ENCODE data around the gene MITF.

- no peak for TF ChIP-seq CTCF (IDR thresholded peaks at IDR 0.05)
- no peak for TF ChIP-seq MAX (IDR thresholded peaks at IDR 0.05; ENCODE audit: low read depth)
- no peak for TF ChIP-seq MXI1 (IDR thresholded peaks at IDR 0.05; ENCODE audit: low read depth, low read length)
- TF ChIP-seq TAF1 (IDR thresholded peaks at IDR 0.05; ENCODE audit: borderline replicate concordance, low read depth, low read length), result no peak
- no peak for TF ChIP-seq FOSL2 (IDR thresholded peaks at IDR 0.05; ENCODE audit: borderline replicate concordance, low read depth)
- TF ChIP-seq YY1 (IDR thresholded peaks at IDR 0.05; ENCODE audit: low read depth), result no peak
- no peak for TF ChIP-seq TEAD4 (IDR thresholded peaks at IDR 0.05; ENCODE audit: borderline replicate concordance, insufficient read depth)
- TF ChIP-seq CHD2 (IDR thresholded peaks at IDR 0.05; ENCODE audit: low read length, partially characterized antibody), result no peak
- no peak for TF ChIP-seq RAD21 (IDR thresholded peaks at IDR 0.05; ENCODE audit: low read length)
- TF ChIP-seq EZH2phosphoT487 (IDR thresholded peaks at IDR 0.05; ENCODE audit: borderline replicate concordance, low read depth), result no peak
- TF ChIP-seq MEF2A (IDR thresholded peaks at IDR 0.05; ENCODE audit: borderline replicate concordance, low read depth), result no peak
- no peak for TF ChIP-seq REST (IDR thresholded peaks at IDR 0.05; ENCODE audit: low read depth, low read length)
Measured at GRCh38 chr3:69906351-69906966, 167.2 kb downstream of the MITF start.
